Measurements from ENCODE around the gene GPR17. TPM values are rescaled to one million over a fixed set of nuclear protein-coding genes. Genes with fewer than 3 reads are reported as not detected.

The GPR17 gene
- total RNA-seq, 1 donor from 2014 or later = not detected

GRCh38 chr2:127664895-127665225 is 18.9 kb downstream of the GPR17 start:
- DNase-seq (ENCODE audit: low read depth) (no peak), FAIRE-seq (peak; percentile 64)
- Histone ChIP-seq H3K36me3 (ENCODE audit: control insufficient read depth, insufficient read depth, low read length) (no peaks in the 10 kb centered on the region), H3K4me3 (ENCODE audit: low read depth, low read length) (no peak overlapping the region), H3K27me3 (ENCODE audit: control insufficient read depth, insufficient read depth, low read length) (peaks cover 16% of the 10 kb centered on the region)
- TF ChIP-seq CTCF (IDR thresholded peaks at IDR 0.05; ENCODE audit: insufficient read depth, low read length, severe bottlenecking) = no peak

- TF ChIP-seq CTCF (IDR thresholded peaks at IDR 0.05; ENCODE audit: insufficient read depth, low read length, severe bottlenecking) = no peak
- Histone ChIP-seq H3K4me3 (ENCODE audit: low read depth, low read length) (no peak overlapping the region), H3K27me3 (ENCODE audit: control insufficient read depth, insufficient read depth, low read length) (peaks cover 16% of the 10 kb centered on the region), H3K36me3 (ENCODE audit: control insufficient read depth, insufficient read depth, low read length) (no peaks in the 10 kb centered on the region)
- peak; percentile 44 for DNase-seq (ENCODE audit: low read depth)
- FAIRE-seq = no peak
These were observed 19.4 kb downstream of the GPR17 start for GRCh38 chr2:127665267-127665893.

- no peak overlapping the region for H3K4me3 ChIP-seq (ENCODE audit: low read depth, low read length)
- TF ChIP-seq CTCF (IDR thresholded peaks at IDR 0.05; ENCODE audit: insufficient read depth, low read length, severe bottlenecking) = no peak
- FAIRE-seq (no peak), DNase-seq (ENCODE audit: low read depth) (no peak)
- peaks cover 12% of the 10 kb centered on the region for H3K27me3 ChIP-seq (ENCODE audit: control insufficient read depth, insufficient read depth, low read length)
- no peaks in the 10 kb centered on the region for H3K36me3 ChIP-seq (ENCODE audit: control insufficient read depth, insufficient read depth, low read length)
These were observed 23.1 kb downstream of the GPR17 start for GRCh38 chr2:127669056-127669455.

GRCh38 chr2:127670055-127670956 is 24.4 kb downstream of the GPR17 start:
- DNase-seq (ENCODE audit: low read depth) = no peak
- no peak for FAIRE-seq
- H3K4me3 ChIP-seq (ENCODE audit: low read depth, low read length) = no peak overlapping the region
- peaks cover 14% of the 10 kb centered on the region for H3K27me3 ChIP-seq (ENCODE audit: control insufficient read depth, insufficient read depth, low read length)
- no peak for TF ChIP-seq CTCF (IDR thresholded peaks at IDR 0.05; ENCODE audit: insufficient read depth, low read length, severe bottlenecking)
- no peaks in the 10 kb centered on the region for H3K36me3 ChIP-seq (ENCODE audit: control insufficient read depth, insufficient read depth, low read length)

- FAIRE-seq = no peak
- Histone ChIP-seq H3K4me3 (ENCODE audit: low read depth, low read length) (no peak overlapping the region), H3K36me3 (ENCODE audit: control insufficient read depth, insufficient read depth, low read length) (no peaks in the 10 kb centered on the region), H3K27me3 (ENCODE audit: control insufficient read depth, insufficient read depth, low read length) (peaks cover 15% of the 10 kb centered on the region)
- no peak for DNase-seq (ENCODE audit: low read depth)
- TF ChIP-seq CTCF (IDR thresholded peaks at IDR 0.05; ENCODE audit: insufficient read depth, low read length, severe bottlenecking) = no peak
These were observed 25.0 kb downstream of the GPR17 start for GRCh38 chr2:127670957-127671290.

Measured in bronchial epithelial cell (primary cell).